HL-60/S4 treated with phorbol 12-myristate 13-acetate at 8.2 ng/mL for 4 days and 3 days (cell line): ENCODE data around the gene GOLT1A.

Experiments
- in situ Hi-C: fragments of 300-500 bp; cut with MboI; formaldehyde crosslinking; loops from 2 replicates; pipeline ENCODE4 v1.15.0; 2022; ENCODE audit warnings: low sequenced_read_pairs

Gene GOLT1A

DNA sequence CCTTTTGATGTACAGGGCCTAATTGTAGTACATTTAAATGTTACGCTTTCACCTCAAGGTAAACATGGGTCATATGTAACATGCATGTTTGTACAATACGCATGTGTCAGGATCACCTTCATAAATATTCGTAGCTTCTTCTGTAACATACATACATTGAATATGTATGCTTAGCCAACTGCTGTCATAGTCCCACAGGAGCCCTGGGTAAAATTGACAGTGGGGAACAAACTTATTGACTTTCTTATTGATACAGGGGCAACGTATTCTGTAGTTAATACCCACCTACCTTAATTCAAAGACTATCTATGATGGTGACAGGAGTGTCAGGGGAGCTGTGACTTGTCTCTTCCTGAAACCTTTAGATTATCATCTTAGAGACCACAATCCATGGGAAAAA, 43.9 kb downstream of the GOLT1A start:
- in situ Hi-C loops = loop anchor here (25.0 kb wide), 1 partner anchor 192 kb away; the partner anchor contains the start of gene PLEKHA6

DNA sequence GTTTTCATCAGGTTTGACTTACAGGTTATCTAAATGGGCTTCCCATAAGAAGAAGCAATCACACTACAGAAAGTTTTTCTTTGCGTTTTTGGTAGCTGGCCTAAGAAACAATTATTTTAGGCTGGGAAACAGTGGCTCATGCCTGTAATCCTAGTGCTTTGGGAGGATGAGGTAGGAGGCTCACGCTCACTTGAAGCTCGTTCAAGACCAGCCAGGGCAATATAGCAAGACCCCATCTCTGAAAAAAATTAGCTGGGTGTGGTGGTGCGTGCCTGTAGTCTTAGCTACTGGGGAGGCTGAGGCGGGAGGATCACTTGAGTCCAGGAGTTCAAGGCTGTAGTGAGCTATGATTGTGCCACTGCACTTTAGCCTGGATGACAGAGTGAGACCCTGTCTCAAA, 46.1 kb downstream of the GOLT1A start:
- in situ Hi-C loops = loop anchor here (25.0 kb wide), 1 partner anchor 195 kb away; the partner anchor contains the start of gene PLEKHA6

DNA sequence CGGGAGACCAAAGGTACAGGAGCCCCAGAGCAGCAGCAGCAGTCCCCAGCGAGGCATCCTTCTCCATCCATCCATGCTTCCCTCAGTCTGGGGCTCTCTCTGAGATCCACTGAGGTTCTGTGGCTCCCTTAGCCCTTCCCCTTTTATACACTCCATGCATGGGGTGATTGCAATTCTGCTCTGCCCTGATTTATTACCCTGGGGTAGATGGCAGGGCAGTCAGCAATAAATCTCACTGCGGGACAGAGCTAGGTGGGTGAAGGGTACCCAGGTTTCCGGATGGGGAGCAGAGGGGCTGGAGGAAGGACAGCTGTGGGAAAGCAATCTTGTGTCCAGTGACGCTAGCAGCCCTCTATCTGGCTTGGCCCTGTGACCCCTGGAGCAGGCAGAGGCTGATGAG, 47.6 kb downstream of the GOLT1A start, which contains the start of gene REN:
Gene REN (minus strand): TSS at position 119 of the 400 bp plus-strand sequence. CDS start 44 bp downstream, at position 75.
- in situ Hi-C loops = loop anchor here (25.0 kb wide), 1 partner anchor 196 kb away; the partner anchor contains the start of gene PLEKHA6

DNA sequence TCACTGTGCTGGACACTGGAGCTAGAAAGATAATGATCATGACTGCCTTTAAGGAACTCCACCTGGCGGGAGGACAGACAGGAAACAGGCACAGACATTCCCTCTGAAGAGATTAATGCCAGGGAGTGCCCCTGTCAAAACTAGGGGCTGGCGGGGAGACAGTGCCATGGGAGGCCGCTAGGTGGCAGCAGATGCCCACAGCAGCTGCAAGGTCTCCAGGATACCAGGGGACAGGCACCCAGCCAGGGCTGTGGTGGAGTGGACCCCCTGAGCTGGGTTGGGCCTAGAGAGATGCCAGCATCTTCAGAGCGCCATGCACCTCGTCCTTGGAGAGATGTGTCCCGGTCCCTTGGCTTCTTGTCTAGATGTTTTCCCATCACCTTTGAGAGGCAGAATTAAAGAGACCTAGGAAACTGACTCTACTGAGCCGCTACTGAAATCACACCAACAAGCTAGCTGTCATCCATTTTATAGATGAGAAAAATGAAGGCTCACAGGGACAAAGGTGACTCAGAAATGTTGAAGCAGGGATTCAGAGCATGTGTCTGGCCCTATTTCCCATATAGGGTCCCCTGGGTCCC, 51.2 kb downstream of the GOLT1A start:
- in situ Hi-C loops = loop anchor here (25.0 kb wide), 1 partner anchor 200 kb away; the partner anchor contains the start of gene PLEKHA6

DNA sequence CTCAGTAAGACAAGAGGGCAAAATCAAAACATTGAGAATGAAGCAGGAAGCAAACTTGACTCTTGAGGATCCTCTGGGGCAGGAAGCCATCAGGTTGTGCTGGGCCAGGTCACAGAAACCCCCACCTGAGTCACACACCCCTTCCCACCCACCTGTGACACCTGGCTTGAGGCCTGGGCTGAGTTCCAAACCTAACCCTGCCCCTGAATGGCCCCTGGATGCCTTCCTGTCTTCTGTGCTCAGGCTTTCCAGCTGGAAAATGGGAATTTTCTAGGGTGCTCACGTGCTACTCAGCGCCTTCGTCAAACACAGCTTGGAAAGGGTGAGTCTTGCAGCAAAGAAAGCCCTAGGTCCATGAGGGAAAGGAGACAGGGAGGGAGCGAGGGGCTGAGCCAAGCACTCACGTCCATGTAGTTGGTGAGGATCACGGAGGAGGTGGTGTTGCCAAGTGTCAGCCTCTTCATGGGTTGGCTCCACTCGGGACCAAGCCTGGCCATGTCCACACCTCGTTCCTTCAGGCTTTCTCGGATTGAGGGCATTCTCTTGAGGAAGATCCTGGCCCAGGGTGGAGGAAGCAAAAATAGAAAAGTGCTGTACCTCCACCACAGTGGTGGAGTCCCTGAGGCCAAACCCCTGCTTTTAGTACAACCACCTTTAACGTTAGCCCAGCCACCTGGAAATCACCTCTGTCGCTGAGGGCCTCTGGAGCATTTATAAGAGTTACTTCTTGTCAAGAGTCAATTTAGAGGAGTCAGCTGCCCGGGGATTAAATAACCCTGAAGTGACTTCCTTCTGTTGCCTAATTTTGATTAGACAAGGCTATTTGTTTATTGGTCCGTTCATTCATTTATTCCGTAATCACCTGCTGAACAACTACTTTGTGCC, 51.9 kb downstream of the GOLT1A start:
- in situ Hi-C loops = loop anchor here (25.0 kb wide), 1 partner anchor 200 kb away; the partner anchor contains the start of gene PLEKHA6

DNA sequence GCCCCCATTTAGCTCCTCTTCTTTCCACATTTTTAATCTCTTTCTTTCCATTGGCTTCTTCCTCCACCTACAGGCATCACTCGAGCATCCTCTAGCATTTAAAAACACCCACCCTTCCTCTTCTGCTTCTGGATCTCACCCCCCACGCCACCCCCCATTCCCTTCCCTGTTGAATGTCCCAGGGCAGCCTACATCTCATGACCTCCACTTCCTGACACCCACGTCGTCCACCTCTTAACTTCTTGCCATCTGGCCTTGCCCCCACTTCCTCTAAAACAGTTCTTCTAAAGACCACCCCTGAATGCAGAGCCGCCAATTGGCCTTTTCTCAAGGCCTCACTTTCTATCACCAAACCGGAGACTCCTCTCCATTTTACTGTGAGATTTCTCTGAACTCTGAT, 55.8 kb downstream of the GOLT1A start:
- in situ Hi-C loops = loop anchor here (25.0 kb wide), 1 partner anchor 204 kb away; the partner anchor contains the start of gene PLEKHA6

DNA sequence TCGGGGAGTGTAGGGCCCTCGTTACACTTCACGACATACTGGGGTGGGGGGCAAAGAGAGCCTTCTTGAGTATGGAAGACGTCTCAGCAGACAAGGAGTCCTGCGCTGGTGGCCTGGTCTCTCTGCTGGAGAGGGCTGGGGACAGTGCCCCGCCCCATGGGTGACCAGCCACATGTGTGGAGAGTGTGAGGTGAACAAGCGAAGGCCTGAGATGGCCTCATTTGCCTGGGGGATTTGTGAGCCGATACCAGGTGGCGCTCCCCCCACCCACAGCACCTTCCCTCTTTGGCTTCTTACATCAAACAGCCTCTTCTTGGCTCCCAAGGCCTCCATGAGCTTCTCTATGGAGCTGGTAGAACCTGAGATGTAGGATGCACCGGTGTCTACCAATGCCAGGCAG, 57.9 kb downstream of the GOLT1A start:
- in situ Hi-C loops = loop anchor here (25.0 kb wide), 1 partner anchor 206 kb away; the partner anchor contains the start of gene PLEKHA6

DNA sequence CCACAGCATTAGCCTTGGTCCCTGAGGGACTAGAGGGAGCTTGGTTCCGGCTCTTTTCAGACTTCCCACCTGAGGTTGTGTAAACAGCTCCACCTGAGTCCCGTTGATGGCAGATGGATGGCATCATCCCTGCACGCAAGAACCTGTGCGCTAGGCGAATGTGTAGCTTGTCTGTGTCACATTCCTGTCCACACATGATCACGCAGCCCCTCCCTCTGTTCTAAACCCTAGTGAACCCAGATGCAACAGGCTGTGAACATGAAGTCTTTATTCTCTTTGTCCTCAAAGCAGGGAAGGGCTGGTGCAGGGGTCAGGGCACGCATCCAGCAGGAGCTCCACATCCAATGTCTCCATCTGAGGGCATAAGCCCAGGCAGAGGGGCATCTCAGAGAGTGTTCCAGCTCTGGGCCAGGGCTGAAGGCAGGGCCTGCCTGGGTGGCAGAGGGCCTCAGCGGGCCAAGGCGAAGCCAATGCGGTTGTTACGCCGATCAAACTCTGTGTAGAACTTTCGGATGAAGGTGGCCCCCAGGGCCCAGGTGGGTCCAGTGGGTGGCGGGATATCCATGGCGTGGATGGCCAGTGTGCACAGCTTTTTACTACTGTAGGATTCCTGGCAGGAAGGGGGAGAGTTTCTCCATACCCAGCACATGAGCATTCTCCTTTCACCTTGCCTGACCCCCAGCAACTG, 59.1 kb downstream of the GOLT1A start:
- in situ Hi-C loops = loop anchor here (25.0 kb wide), 1 partner anchor 208 kb away; the partner anchor contains the start of gene PLEKHA6

DNA sequence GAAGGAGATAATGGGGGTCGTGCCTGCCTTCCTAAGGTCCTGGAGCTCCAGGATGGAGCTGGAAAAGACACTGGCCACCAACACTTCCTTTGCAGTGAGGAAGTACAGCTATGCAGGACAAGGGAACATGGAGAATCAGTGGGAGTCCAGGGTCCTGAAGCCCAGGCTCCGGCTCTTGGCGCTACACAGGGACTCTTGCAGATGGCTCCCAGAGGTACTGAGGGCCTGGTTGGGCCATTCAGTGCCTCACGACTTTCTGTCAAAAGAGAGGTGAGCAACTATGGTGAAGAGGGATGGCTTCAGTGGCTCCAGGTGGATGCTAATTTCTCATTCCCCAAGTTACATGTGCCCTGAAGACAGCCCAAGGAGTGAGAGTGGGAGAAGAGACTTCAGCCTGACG, 60.1 kb downstream of the GOLT1A start:
- in situ Hi-C loops = loop anchor here (25.0 kb wide), 1 partner anchor 209 kb away; the partner anchor contains the start of gene PLEKHA6

DNA sequence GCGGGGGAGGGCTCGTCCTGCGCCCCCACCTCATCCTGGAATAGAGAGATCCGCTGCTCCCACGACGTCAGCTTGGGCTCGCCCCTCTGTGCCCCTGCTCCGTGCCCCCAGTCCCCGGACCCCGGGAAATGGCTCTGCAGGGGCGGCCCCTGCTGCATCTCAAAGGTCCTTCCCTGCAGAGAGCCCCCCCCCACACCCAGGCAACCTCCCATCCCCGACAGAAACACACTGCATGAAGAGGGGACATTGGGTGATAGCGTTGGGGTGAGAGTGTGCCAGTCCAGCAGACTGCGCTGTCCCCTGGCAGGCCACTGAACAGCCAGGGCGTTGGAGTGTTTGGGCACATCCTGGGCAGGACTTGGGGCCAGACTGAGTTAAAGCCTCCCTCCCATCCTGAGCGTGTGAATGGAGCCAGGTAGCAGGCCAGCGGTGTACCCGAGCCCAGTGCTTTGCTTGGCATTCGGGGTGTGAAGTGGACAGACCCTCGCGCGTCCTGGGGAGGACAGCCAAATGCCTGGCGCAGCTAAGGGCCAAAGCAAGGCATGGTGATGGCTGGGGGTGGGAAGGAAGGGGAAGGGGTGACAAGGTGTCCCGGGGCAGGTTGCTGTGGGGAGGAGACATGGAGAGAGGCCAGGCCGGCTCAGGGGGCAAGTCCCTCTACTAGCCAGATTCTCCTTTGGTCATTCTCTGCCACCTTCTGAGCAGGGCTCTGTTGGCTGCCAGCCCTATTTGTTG, 61.3 kb downstream of the GOLT1A start:
- in situ Hi-C loops = loop anchor here (25.0 kb wide), 1 partner anchor 210 kb away; the partner anchor contains the start of gene PLEKHA6

DNA sequence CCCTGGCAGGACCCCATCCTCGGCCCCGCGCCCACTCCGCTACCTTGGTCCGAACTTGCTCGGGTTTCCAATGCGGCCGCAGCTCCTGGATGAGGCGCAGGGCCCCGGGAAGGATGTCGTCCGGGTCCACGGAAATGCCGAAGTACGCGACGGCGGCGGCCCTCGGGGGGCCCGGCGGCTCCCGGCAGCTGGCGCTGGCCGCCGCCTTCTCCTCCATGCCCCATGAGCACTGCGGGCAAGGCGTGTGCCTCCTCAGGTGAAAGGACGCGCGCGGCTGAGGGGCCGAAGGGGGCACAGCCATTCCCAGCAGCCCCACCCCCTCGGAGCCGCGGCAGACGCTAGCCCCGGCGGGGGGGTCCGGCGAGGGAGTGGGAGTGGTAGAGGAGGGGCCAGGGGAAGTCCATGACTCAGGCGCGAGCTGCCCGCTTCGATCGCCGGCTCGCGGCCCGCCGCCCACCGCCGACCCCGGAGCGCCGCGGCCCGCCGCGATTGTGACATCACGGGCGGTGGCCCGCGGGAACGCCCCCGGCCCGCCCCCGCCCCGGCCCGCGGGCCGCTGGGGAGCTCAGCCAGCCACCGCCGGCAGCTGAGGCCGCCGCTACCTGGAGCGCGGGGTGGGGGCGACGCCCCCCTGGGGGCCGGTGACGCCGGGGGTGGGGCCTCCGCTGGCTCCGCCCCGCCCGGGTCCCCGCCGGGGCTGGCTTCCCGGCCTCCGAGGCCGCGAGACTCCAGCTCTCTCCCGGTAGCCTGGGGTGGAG, 62.1 kb downstream of the GOLT1A start, which contains the start of gene ETNK2:
Gene ETNK2 (minus strand): TSS at position 493 of the 758 bp plus-strand sequence. CDS start 192 bp downstream, at position 301.
- in situ Hi-C loops = loop anchor here (25.0 kb wide), 1 partner anchor 211 kb away; the partner anchor contains the start of gene PLEKHA6

DNA sequence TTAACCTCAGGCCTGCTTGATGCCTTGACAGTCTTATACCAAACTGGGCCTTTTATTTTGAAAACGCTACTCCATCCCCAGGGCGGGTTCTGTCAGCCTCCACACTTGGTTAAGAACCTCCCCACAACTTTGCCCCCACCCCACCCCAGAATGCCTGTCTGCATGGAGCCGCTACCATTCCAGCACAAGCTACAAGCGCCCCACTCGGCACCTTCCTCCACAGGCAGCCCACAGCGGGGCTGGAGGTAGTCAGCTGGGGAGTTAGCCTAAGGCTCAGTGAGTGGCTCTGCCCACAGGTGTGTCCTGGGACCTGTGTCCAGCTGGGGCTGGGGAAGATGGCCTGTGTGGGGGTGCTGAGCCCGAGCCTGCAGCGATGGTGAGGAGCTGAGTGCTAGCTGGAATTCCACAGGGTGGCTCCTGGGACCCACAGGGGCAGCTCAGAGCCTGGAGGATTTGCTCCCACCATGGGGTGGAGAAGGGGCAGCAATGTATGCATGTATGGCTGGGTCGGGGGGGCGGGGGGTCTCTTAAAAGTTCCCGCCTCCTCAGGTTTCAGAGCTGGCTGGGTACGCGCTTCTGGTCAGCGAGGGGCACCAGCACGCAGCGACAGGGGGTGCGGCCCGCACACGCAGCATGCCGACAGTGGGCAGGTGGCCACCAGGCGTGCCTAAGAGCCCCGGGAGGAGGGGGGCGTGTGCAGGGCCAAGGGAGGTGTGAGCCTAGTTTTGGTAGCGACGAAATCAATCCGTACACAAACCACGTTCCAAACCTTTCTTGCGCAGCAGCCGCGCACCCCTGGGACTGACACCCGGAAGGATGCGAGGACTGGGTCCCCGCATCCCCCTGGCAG, 62.9 kb downstream of the GOLT1A start:
- in situ Hi-C loops = loop anchor here (25.0 kb wide), 1 partner anchor 211 kb away; the partner anchor contains the start of gene PLEKHA6

DNA sequence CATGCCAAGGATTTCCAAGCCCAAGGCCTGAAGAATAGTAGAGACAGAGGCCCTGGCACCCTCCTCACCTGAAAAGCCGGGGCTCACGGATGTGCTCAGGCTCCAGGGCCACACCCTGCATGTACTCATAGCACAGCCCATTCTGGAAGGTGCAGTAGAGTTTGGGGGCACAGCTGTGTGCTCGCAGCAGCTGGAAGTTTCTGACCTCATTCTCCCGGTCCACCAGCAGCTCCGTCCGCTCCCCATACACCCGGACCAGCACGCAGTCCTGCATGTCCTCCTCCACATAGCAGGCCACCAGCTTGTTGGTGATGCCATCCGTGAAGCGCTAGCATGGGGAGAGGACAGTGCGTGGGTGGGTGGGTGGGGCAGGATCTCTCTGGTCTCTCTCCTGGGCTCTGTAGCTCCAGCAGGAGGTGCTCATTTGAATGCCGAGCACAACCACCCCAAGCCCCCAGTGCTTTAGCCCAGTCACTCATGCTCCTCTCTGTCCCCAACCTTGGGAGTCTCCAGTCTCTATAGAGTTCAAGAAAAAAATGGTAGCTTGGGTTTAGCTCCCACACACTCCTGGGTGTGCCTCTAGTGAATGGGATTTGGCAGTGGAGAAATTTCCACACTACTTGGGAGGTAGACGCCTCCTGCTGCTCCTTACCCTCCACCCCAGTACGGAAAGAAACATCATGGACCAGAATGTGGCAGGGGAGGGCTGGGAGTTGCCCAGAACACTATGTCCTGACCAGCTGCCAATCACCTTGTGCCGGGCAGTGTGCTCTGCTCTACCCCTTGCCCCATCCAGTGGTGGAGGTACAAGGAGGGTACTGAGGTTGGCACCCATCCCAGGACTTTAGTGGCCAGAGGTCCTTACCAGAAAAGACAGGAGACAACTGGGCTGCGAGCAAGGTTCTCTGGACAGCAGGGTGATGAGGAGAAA, 63.9 kb downstream of the GOLT1A start:
- in situ Hi-C loops = loop anchor here (25.0 kb wide), 1 partner anchor 212 kb away; the partner anchor contains the start of gene PLEKHA6

DNA sequence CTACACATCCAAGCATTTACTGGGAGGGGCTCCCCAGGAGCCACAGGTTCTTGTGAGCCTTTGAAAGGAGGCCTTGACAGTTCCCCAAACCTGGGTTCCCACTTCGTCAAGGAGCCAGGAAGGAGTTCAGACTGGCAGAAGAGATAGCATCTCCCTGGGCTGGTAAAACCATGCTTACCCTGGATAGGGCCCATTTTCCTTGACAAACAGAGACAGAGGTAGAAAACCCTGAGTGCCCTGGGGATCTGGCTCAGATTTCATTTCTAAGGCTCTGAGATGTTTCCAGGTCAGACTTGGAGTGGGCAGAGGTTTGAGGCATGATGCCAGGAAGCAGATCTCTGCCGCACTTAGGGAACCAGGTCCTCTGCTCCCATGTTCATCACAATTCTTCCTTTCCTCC, 64.7 kb downstream of the GOLT1A start:
- in situ Hi-C loops = no loop called here
